Fibroblast of the aortic adventitia (primary cell): Measurements from ENCODE around the gene FLYWCH1. TPM values are rescaled to one million over a fixed set of nuclear protein-coding genes. Genes with fewer than 3 reads are reported as not detected.

Source experiments
- DNase-seq: peaks from one replicate; pipeline ENCODE4 v3.0.0-alpha.2; 2010; ENCODE audit warnings: low read depth
- H3K4me3 ChIP-seq: 2 replicates; pipeline ENCODE4 v1.5.1; 2011; ENCODE audit warnings: low read depth, mild to moderate bottlenecking, control low read depth, low read length, moderate library complexity
- CTCF ChIP-seq: IDR thresholded peaks from 2 replicates; pipeline ENCODE4 v1.5.1; 2011; ENCODE audit warnings: mild to moderate bottlenecking, low read length, control low read depth, inconsistent platforms; ENCODE audit not compliant: insufficient read depth
- total RNA-seq: library from RNA; depleted of rRNA; stranded (reverse); fragments of >200 nt; gene quantifications from 2 replicates; pipeline ENCODE4 v1.2.3, GENCODE V29; 2012; ENCODE audit warnings: low replicate concordance

FLYWCH1 gene
- total RNA-seq, 1 donor: 37.4 TPM

GRCh38 chr16:2960183-2961010 lies 48.7 kb downstream of the FLYWCH1 start:
- DNase-seq: no peak
- no peak overlapping the region for H3K4me3 ChIP-seq
- TF ChIP-seq CTCF: no peak

GRCh38 chr16:2962334-2963073 lies 50.8 kb downstream of the FLYWCH1 start:
- no peak overlapping the region for H3K4me3 ChIP-seq
- DNase-seq: no peak
- TF ChIP-seq CTCF: no peak

GRCh38 chr16:2963074-2963722 lies 51.5 kb downstream of the FLYWCH1 start:
- no peak for TF ChIP-seq CTCF
- no peak for DNase-seq
- no peak overlapping the region for H3K4me3 ChIP-seq

GRCh38 chr16:2963723-2964474 lies 52.2 kb downstream of the FLYWCH1 start, which contains the start of gene KREMEN2:
Gene KREMEN2 (plus strand): TSS chr16:2964275. CDS start chr16:2964521, 246 bp downstream.
- DNase-seq: no peak
- no peak within 1 kb of the TSS for H3K4me3 ChIP-seq
- no peak for TF ChIP-seq CTCF

GRCh38 chr16:2964475-2965336 lies 53.0 kb downstream of the FLYWCH1 start:
- no peak for DNase-seq
- TF ChIP-seq CTCF: no peak
- H3K4me3 ChIP-seq: no peak overlapping the region
